H9 (cell line): ENCODE measurements around the gene NCOA6. TPM values are rescaled to one million over a fixed set of nuclear protein-coding genes. Genes with fewer than 3 reads are reported as not detected.
A peak's percentile ranks its signal among the peaks of the same experiment; 100 is the strongest.

Experiments used
- DNase-seq: peaks from one replicate; pipeline ENCODE4 v3.0.0-alpha.2; 2017
- H2AFZ ChIP-seq: one replicate; pipeline ENCODE4 v1.6.1; 2013; ENCODE audit warnings: mild to moderate bottlenecking, low read length, control low read depth, moderate library complexity
- H2AK5ac ChIP-seq: 2 replicates; pipeline ENCODE4 v1.6.1; 2013; ENCODE audit warnings: low read length, control low read depth, mixed read lengths; ENCODE audit not compliant: insufficient read length
- H2BK120ac ChIP-seq: one replicate; pipeline ENCODE4 v1.6.1; 2013; ENCODE audit warnings: low read depth, mild to moderate bottlenecking, low read length, control low read depth, inconsistent platforms; ENCODE audit not compliant: poor library complexity, severe bottlenecking
- H2BK12ac ChIP-seq: 2 replicates; pipeline ENCODE4 v1.6.1; 2013; ENCODE audit warnings: low read length, control low read depth, mixed read lengths, low read depth; ENCODE audit not compliant: insufficient read length
- H2BK15ac ChIP-seq: 2 replicates; pipeline ENCODE4 v1.6.1; 2013; ENCODE audit warnings: low read depth, low read length, control low read depth
- H2BK20ac ChIP-seq: one replicate; pipeline ENCODE4 v1.6.1; 2013; ENCODE audit warnings: low read depth, mild to moderate bottlenecking, low read length, control low read depth, inconsistent platforms; ENCODE audit not compliant: poor library complexity, severe bottlenecking
- H2BK5ac ChIP-seq: 2 replicates; pipeline ENCODE4 v1.6.1; 2013; ENCODE audit warnings: low read length, control low read depth, mixed read lengths; ENCODE audit not compliant: insufficient read length
- H3K14ac ChIP-seq: 2 replicates; pipeline ENCODE4 v1.6.1; 2013; ENCODE audit warnings: low read length, control low read depth; ENCODE audit not compliant: insufficient read depth
- H3K18ac ChIP-seq: 2 replicates; pipeline ENCODE4 v1.6.1; 2013; ENCODE audit warnings: low read depth, mild to moderate bottlenecking, mixed read lengths, low read length, control low read depth; ENCODE audit not compliant: insufficient read length
- H3K23ac ChIP-seq: 2 replicates; pipeline ENCODE4 v1.6.1; 2013; ENCODE audit warnings: low read length, control low read depth, mixed read lengths, low read depth; ENCODE audit not compliant: insufficient read length
- H3K23me2 ChIP-seq: 2 replicates; pipeline ENCODE4 v1.6.1; 2013; ENCODE audit warnings: low read depth, mild to moderate bottlenecking, mixed read lengths, low read length, control low read depth; ENCODE audit not compliant: insufficient read length, poor library complexity, severe bottlenecking
- H3K27ac ChIP-seq: 2 replicates; pipeline ENCODE4 v1.5.1; 2013; ENCODE audit warnings: low read length, control low read depth, mixed read lengths, low read depth; ENCODE audit not compliant: insufficient read length
- H3K27me3 ChIP-seq: 2 replicates; pipeline ENCODE4 v1.6.1; 2013; ENCODE audit warnings: low read length, control low read depth, inconsistent platforms; ENCODE audit not compliant: insufficient read depth
- H3K4ac ChIP-seq: 2 replicates; pipeline ENCODE4 v1.6.1; 2013; ENCODE audit warnings: low read depth, mild to moderate bottlenecking, control low read depth, inconsistent platforms, low read length, moderate library complexity
- H3K4me1 ChIP-seq: 2 replicates; pipeline ENCODE4 v1.6.1; 2013; ENCODE audit warnings: low read length, control low read depth, inconsistent platforms; ENCODE audit not compliant: insufficient read depth
- H3K4me2 ChIP-seq: 2 replicates; pipeline ENCODE4 v1.6.1; 2013; ENCODE audit warnings: low read length, control low read depth, mixed read lengths; ENCODE audit not compliant: insufficient read length, insufficient read depth
- H3K56ac ChIP-seq: 2 replicates; pipeline ENCODE4 v1.6.1; 2013; ENCODE audit warnings: low read depth, mild to moderate bottlenecking, mixed read lengths, low read length, control low read depth; ENCODE audit not compliant: insufficient read length
- H3K79me1 ChIP-seq: 2 replicates; pipeline ENCODE4 v1.6.1; 2013; ENCODE audit warnings: low read depth, mild to moderate bottlenecking, moderate library complexity, low read length, control low read depth, inconsistent platforms; ENCODE audit not compliant: insufficient read depth, poor library complexity, severe bottlenecking
- H3K79me2 ChIP-seq: 2 replicates; pipeline ENCODE4 v1.6.1; 2013; ENCODE audit warnings: low read length, control low read depth, inconsistent platforms; ENCODE audit not compliant: insufficient read depth
- H3K9ac ChIP-seq: 2 replicates; pipeline ENCODE4 v1.6.1; 2013; ENCODE audit warnings: low read length, control low read depth, mixed read lengths; ENCODE audit not compliant: insufficient read length; ENCODE audit errors: extremely low read depth
- H3K9me3 ChIP-seq: one replicate; pipeline ENCODE4 v1.6.1; 2013; ENCODE audit warnings: low read depth, low read length, inconsistent platforms; ENCODE audit not compliant: control insufficient read depth
- H3T11ph ChIP-seq: one replicate; pipeline ENCODE4 v1.6.1; 2013; ENCODE audit warnings: mild to moderate bottlenecking, low read length, control low read depth, inconsistent platforms
- H4K20me1 ChIP-seq: one replicate; pipeline ENCODE4 v1.6.1; 2013; ENCODE audit not compliant: control insufficient read depth, insufficient read length, insufficient read depth
- H4K5ac ChIP-seq: 2 replicates; pipeline ENCODE4 v1.6.1; 2013; ENCODE audit warnings: low read depth, mild to moderate bottlenecking, mixed read lengths, low read length, control low read depth; ENCODE audit not compliant: insufficient read length
- H4K8ac ChIP-seq: replicated peaks from 2 replicates; pipeline ENCODE4 v1.6.1; 2013; ENCODE audit warnings: low read length, control low read depth, mixed read lengths, low read depth; ENCODE audit not compliant: insufficient read length
- H4K91ac ChIP-seq: 2 replicates; pipeline ENCODE4 v1.6.1; 2013; ENCODE audit warnings: low read depth, mild to moderate bottlenecking, moderate library complexity, mixed read lengths, low read length, control low read depth; ENCODE audit not compliant: insufficient read length
- H3K27ac Mint-ChIP-seq, 3 experiments: 2 replicates in 2 of 3; 3 replicates in 1 of 3; pipeline ENCODE4 v1.8.0; 2020 to 2021; ENCODE audit warnings: mixed read lengths in 3 of 3, mild to moderate bottlenecking in 1 of 3, moderate library complexity in 1 of 3
- H3K27me3 Mint-ChIP-seq: 2 replicates; pipeline ENCODE4 v1.8.0; 2021; ENCODE audit warnings: low read depth, mild to moderate bottlenecking, moderate library complexity, mixed read lengths
- H3K36me3 Mint-ChIP-seq, 3 experiments: 2 replicates in 2 of 3; 3 replicates in 1 of 3; pipeline ENCODE4 v1.8.0; 2020 to 2021; ENCODE audit warnings: low read depth in 3 of 3, mixed read lengths in 3 of 3; ENCODE audit not compliant: insufficient read depth in 1 of 3
- H3K4me1 Mint-ChIP-seq, 2 experiments: 2 replicates each; pipeline ENCODE4 v1.8.0; 2020; ENCODE audit warnings: mixed read lengths in 2 of 2
- H3K4me3 Mint-ChIP-seq, 2 experiments: 2 replicates in 1 of 2; 3 replicates in 1 of 2; pipeline ENCODE4 v1.8.0; 2020 to 2021; ENCODE audit warnings: mild to moderate bottlenecking in 2 of 2, mixed read lengths in 2 of 2, moderate library complexity in 1 of 2
- H3K9me3 Mint-ChIP-seq, 2 experiments: 2 replicates in 1 of 2; 3 replicates in 1 of 2; pipeline ENCODE4 v1.8.0; 2020; ENCODE audit warnings: mild to moderate bottlenecking in 2 of 2, mixed read lengths in 2 of 2, moderate library complexity in 1 of 2
- WGBS: extraction: QIAGEN DNeasy Blood & Tissue Kit; methylation state at CpG from one replicate; pipeline ENCODE4 v1.1.7; 2013; ENCODE audit warnings: missing lambda C conversion rate, low lambda C conversion rate, mixed read lengths; ENCODE audit not compliant: insufficient read length; ENCODE audit errors: extremely low coverage; 5-methylcytosine and 5-hydroxymethylcytosine counted together
- total RNA-seq: library from RNA; stranded (reverse); gene quantifications from 2 replicates; pipeline ENCODE4 v1.2.1, GENCODE V29; 2021
- TF ChIP-seq, protein P1 (sequence below): fragments of 200-600 bp; sonication (generic); conservative IDR thresholded peaks from 3 replicates; pipeline ENCODE4 v1.8.0; 2021; ENCODE audit warnings: antibody characterized with exemption, mild to moderate bottlenecking

The NCOA6 gene
- total RNA-seq, 1 experiment from 2014 or later, result 23.9 TPM

DNA sequence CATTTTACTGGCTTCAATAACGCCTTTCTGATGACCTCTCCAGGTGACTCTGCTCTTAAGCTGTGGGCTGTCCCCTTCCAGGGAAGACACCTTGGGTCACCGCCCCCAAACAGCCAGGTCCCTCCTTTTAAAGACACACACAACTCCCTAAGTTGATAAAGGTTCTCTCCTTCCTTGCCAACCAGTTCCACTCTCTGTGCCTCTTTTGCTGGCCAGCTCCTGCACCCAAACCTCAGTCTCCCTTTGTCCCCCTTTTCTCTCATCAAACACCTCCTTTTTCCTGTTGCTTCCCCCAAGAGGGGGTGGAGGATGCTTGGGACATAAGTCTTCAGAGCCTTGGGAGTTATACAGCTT is 1.0 kb downstream of the NCOA6 start:
- H4K8ac ChIP-seq, result no peak overlapping the region
- no peak overlapping the region for H2BK5ac ChIP-seq
- no peak overlapping the region for H2BK15ac ChIP-seq
- no peak overlapping the region for H4K91ac ChIP-seq
- H3K27me3 ChIP-seq, result no peaks in the 10 kb centered on the region; the same call in 1 of the 2 replicates
- no CpG with 5 or more reads among the region's 2 CpGs for WGBS
- no peak overlapping the region for H4K5ac ChIP-seq
- H3K79me1 ChIP-seq, result no peaks in the 10 kb centered on the region
- no peak overlapping the region for H2BK12ac ChIP-seq
- no peaks in the 10 kb centered on the region for H4K20me1 ChIP-seq
- H3K4me1 ChIP-seq, result no peaks in the 10 kb centered on the region
- no peaks in the 10 kb centered on the region; the same call in 1 of the 2 replicates for H3K79me2 ChIP-seq
- no peak overlapping the region for H2BK120ac ChIP-seq
- no peak overlapping the region for H3K4ac ChIP-seq
- DNase-seq, result peak; percentile 80
- no peak overlapping the region for H3K9ac ChIP-seq
- H2AK5ac ChIP-seq, result no peak overlapping the region
- H3K56ac ChIP-seq, result no peak overlapping the region
- H3K27me3 Mint-ChIP-seq, result peaks cover 3% of the 10 kb centered on the region; the same call in 1 of the 2 replicates
- no peak overlapping the region for H3T11ph ChIP-seq
- H3K4me2 ChIP-seq, result peak overlapping the region; percentile 57
- H3K23me2 ChIP-seq, result peaks cover 5% of the 10 kb centered on the region
- no peak overlapping the region for H3K18ac ChIP-seq
- no peaks in the 10 kb centered on the region for H3K9me3 ChIP-seq
- TF ChIP-seq, protein P1, sequence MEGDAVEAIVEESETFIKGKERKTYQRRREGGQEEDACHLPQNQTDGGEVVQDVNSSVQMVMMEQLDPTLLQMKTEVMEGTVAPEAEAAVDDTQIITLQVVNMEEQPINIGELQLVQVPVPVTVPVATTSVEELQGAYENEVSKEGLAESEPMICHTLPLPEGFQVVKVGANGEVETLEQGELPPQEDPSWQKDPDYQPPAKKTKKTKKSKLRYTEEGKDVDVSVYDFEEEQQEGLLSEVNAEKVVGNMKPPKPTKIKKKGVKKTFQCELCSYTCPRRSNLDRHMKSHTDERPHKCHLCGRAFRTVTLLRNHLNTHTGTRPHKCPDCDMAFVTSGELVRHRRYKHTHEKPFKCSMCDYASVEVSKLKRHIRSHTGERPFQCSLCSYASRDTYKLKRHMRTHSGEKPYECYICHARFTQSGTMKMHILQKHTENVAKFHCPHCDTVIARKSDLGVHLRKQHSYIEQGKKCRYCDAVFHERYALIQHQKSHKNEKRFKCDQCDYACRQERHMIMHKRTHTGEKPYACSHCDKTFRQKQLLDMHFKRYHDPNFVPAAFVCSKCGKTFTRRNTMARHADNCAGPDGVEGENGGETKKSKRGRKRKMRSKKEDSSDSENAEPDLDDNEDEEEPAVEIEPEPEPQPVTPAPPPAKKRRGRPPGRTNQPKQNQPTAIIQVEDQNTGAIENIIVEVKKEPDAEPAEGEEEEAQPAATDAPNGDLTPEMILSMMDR, result no peak
- no peaks in the 10 kb centered on the region for H3K9me3 Mint-ChIP-seq
- H3K4me1 Mint-ChIP-seq, result peaks cover 14 to 22% of the 10 kb centered on the region in 2 experiments
- no peak overlapping the region for H3K27ac ChIP-seq
- H3K4me3 Mint-ChIP-seq, result peak overlapping the region; percentile 90 to 99
- H2AFZ ChIP-seq, result no peak overlapping the region
- no peak overlapping the region for H2BK20ac ChIP-seq
- peaks cover 0 to 5% (median 3%) of the 10 kb centered on the region in 3 experiments; a peak in 3 of 7 replicates for H3K36me3 Mint-ChIP-seq
- no peak overlapping the region for H3K23ac ChIP-seq
- H3K27ac Mint-ChIP-seq, result peak overlapping the region; percentile 92 to 98 (median 96)
- no peak overlapping the region for H3K14ac ChIP-seq
